Ascending aorta (tissue), 2 donors: ENCODE data around the gene PLSCR3. TPM values are rescaled to one million over a fixed set of nuclear protein-coding genes. Genes with fewer than 3 reads are reported as not detected.
"Not testable (repeated sequence)": the region's sequence is repeated elsewhere in the genome, so short reads cannot be mapped to it uniquely, and the experiment has no call there.

Source experiments
- DNase-seq, 2 donors: peaks; one replicate each; pipeline ENCODE4 v3.0.0-alpha.2; 2019; ENCODE audit warnings: low spot score in 2 of 2
- H3K27ac ChIP-seq, 2 donors: fragments of 200-600 bp; sonication (generic); one replicate each; pipeline ENCODE4 v1.5.1; 2016 to 2017; ENCODE audit warnings: mild to moderate bottlenecking in 1 of 2
- H3K27me3 ChIP-seq: fragments of 200-600 bp; sonication (generic); one replicate; pipeline ENCODE4 v1.5.1; 2017
- H3K36me3 ChIP-seq, 2 donors: fragments of 200-600 bp; sonication (generic); one replicate each; pipeline ENCODE4 v1.5.1; 2016
- H3K4me1 ChIP-seq, 2 donors: fragments of 200-600 bp; sonication (generic); one replicate each; pipeline ENCODE4 v1.5.1; 2016 to 2017; ENCODE audit warnings: mild to moderate bottlenecking in 1 of 2
- H3K4me3 ChIP-seq, 2 donors: fragments of 200-600 bp; sonication (generic); one replicate each; pipeline ENCODE4 v1.5.1; 2016 to 2017; ENCODE audit warnings: mild to moderate bottlenecking in 1 of 2
- H3K9me3 ChIP-seq, 2 donors: fragments of 200-600 bp; sonication (generic); one replicate each; pipeline ENCODE4 v1.5.1; 2016
- intact Hi-C: fragments of 100-400 bp; cut with DNase I; formaldehyde crosslinking; loops from one replicate; pipeline ENCODE4 v1.15.1; 2023
- total RNA-seq: library from RNA; depleted of rRNA; stranded (reverse); fragments of >200 nt; gene quantifications from one replicate; pipeline ENCODE4 v1.1.0, GENCODE V29; 2016
- TF ChIP-seq, protein P1 (sequence below), 3 experiments: fragments of 200-600 bp in 2 of 3; fragments of 450-650 bp in 1 of 3; sonication (generic) in 2 of 3; IDR thresholded peaks; one replicate each; pipeline ENCODE4 v1.5.1; 2016 to 2019; ENCODE audit warnings: antibody characterized with exemption in 3 of 3, mild to moderate bottlenecking in 1 of 3, moderate library complexity in 1 of 3

Gene PLSCR3
- total RNA-seq, 1 donor from 2014 or later: 297 TPM

- TF ChIP-seq, protein P1, sequence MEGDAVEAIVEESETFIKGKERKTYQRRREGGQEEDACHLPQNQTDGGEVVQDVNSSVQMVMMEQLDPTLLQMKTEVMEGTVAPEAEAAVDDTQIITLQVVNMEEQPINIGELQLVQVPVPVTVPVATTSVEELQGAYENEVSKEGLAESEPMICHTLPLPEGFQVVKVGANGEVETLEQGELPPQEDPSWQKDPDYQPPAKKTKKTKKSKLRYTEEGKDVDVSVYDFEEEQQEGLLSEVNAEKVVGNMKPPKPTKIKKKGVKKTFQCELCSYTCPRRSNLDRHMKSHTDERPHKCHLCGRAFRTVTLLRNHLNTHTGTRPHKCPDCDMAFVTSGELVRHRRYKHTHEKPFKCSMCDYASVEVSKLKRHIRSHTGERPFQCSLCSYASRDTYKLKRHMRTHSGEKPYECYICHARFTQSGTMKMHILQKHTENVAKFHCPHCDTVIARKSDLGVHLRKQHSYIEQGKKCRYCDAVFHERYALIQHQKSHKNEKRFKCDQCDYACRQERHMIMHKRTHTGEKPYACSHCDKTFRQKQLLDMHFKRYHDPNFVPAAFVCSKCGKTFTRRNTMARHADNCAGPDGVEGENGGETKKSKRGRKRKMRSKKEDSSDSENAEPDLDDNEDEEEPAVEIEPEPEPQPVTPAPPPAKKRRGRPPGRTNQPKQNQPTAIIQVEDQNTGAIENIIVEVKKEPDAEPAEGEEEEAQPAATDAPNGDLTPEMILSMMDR (IDR thresholded peaks at IDR 0.05): no peak
- DNase-seq: no peak
- no peaks in the 10 kb centered on the region for H3K36me3 ChIP-seq
- intact Hi-C loops: no loop called here
- H3K4me1 ChIP-seq: no peaks in the 10 kb centered on the region
- no peak overlapping the region for H3K27ac ChIP-seq
- H3K9me3 ChIP-seq: no peaks in the 10 kb centered on the region
- H3K27me3 ChIP-seq: no peaks in the 10 kb centered on the region
- H3K4me3 ChIP-seq: no peak overlapping the region
Observed at GRCh38 chr17:7369825-7370224, 24.5 kb downstream of the PLSCR3 start.

- H3K9me3 ChIP-seq, DNase-seq, H3K4me3 ChIP-seq, H3K27me3 ChIP-seq, H3K27ac ChIP-seq, H3K36me3 ChIP-seq, intact Hi-C loops, H3K4me1 ChIP-seq: not testable (repeated sequence)
Observed at GRCh38 chr17:7368599-7368994, 25.7 kb downstream of the PLSCR3 start.

DNA sequence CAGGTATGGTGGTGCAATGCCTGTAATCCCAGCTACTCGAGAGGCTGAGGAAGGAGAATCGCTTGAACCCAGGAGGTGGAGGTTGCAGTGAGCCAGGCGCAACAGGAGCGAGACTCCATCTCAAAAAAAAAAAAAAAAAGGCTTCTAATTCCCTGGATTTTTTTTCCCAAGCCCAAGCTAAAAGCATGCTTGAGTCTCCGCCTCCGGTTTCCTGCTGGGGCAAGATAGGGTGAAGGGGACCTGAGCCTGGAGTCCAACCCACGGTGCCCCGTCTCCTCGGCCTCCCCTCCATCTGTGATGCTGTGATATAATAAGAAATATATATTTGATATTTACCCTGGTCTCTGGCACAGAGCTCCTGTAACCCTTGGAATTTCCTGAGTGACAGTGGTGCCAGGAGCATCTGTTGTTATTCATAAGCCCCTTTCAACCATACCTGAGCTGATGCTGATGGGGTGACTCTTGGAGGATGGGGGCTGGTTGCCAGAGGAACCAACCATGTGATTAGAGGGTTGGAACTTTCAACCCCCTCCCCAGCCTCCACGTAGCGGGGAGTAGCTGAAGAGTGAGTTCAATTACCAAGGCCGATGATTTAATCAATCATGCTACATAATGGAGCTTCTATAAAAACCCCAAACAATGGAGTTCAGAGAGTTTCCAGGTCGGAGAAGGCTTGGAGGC is 26.3 kb downstream of the PLSCR3 start:
- intact Hi-C loops: no loop called here
- Histone ChIP-seq H3K4me3 (no peak overlapping the region), H3K36me3 (no peaks in the 10 kb centered on the region), H3K27ac (no peak overlapping the region), H3K27me3 (no peaks in the 10 kb centered on the region), H3K4me1 (no peaks in the 10 kb centered on the region), H3K9me3 (no peaks in the 10 kb centered on the region)
- DNase-seq: no peak
- TF ChIP-seq, protein P1 (IDR thresholded peaks at IDR 0.05): no peak

GRCh38 chr17:7367083-7367482 is 27.2 kb downstream of the PLSCR3 start:
- H3K4me1 ChIP-seq: no peaks in the 10 kb centered on the region
- no peaks in the 10 kb centered on the region for H3K9me3 ChIP-seq
- H3K36me3 ChIP-seq: no peaks in the 10 kb centered on the region
- H3K4me3 ChIP-seq: no peak overlapping the region
- intact Hi-C loops: no loop called here
- no peak overlapping the region for H3K27ac ChIP-seq
- TF ChIP-seq, protein P1 (IDR thresholded peaks at IDR 0.05): no peak
- no peak for DNase-seq
- H3K27me3 ChIP-seq: no peaks in the 10 kb centered on the region

- DNase-seq, H3K9me3 ChIP-seq, intact Hi-C loops: not testable (repeated sequence)
Observed at GRCh38 chr17:7365963-7366362, 28.4 kb downstream of the PLSCR3 start.

GRCh38 chr17:7363311-7363710 is 31.0 kb downstream of the PLSCR3 start:
- Histone ChIP-seq H3K36me3 (no peaks in the 10 kb centered on the region), H3K27me3 (no peaks in the 10 kb centered on the region), H3K27ac (no peak overlapping the region), H3K4me3 (no peak overlapping the region), H3K9me3 (no peaks in the 10 kb centered on the region), H3K4me1 (no peaks in the 10 kb centered on the region)
- TF ChIP-seq, protein P1 (IDR thresholded peaks at IDR 0.05): no peak
- no peak for DNase-seq
- intact Hi-C loops: no loop called here

More at GRCh38 chr17:7365963-7366362, 28.4 kb downstream of the PLSCR3 start:
- not testable (repeated sequence) for H3K27ac ChIP-seq, H3K4me1 ChIP-seq, H3K27me3 ChIP-seq, H3K36me3 ChIP-seq, H3K4me3 ChIP-seq

DNA sequence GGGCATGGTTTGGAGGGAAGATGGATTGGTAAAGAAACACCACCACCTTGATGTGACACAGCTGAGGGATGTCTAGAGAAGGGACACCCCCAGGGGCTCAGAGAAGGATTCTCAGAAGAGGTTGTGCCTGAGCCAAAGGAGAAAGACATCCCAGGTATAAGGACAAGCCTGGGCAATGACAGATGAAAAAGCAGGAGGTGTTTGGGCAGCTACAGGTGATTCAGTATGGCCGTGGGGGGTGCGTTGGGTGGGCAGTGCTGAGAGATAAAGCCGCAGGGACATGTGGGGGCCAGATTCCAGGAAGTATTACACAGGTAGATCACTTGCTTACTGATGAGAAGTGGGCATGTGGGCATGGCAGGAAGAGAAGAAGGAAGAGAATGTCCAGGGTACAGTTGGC is 32.4 kb downstream of the PLSCR3 start:
- no peaks in the 10 kb centered on the region for H3K27me3 ChIP-seq
- H3K27ac ChIP-seq: no peak overlapping the region
- H3K9me3 ChIP-seq: no peaks in the 10 kb centered on the region
- H3K36me3 ChIP-seq: no peaks in the 10 kb centered on the region
- intact Hi-C loops: no loop called here
- DNase-seq: no peak
- TF ChIP-seq, protein P1 (IDR thresholded peaks at IDR 0.05): no peak
- no peak overlapping the region for H3K4me3 ChIP-seq
- H3K4me1 ChIP-seq: no peaks in the 10 kb centered on the region
